Measurements from ENCODE around the gene RXFP4.

The RXFP4 gene

DNA sequence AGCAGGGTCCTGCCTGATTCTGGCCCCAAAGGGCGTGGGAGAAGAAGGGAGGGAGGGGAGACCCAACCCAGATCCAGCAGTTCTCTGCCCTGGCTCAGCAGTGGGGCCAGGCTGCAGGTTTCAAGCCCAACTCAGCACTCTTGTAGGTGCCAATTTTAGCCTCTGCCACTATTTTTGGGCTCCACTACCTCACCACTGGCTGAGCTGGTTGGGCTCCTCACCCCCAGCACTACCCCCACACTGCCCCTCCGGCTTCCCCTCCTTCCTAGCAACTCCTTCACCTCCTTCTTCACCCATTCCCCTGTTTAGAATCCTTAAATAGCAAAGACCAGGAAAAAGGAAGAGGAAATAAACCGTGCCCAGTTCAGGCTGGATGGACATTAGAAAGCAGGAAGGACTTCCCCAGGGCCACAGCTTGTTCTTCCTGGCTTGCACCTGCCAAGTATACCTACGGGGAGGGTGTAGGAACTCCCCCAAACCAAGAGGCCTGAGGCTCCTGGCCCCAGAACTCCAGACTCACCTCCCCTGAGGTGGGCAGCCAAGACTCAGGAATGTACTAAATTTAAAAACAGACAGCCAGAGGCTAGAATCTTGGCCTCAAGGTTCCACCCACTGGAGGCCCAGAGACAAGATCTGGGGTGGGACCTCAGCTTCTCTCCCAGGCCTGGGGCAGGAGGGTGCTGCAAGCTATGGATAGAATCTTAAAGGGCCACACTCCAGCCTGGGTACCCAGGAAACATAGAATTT lies 38.3 kb downstream of the RXFP4 start:
- no peak for DNase-seq

DNA sequence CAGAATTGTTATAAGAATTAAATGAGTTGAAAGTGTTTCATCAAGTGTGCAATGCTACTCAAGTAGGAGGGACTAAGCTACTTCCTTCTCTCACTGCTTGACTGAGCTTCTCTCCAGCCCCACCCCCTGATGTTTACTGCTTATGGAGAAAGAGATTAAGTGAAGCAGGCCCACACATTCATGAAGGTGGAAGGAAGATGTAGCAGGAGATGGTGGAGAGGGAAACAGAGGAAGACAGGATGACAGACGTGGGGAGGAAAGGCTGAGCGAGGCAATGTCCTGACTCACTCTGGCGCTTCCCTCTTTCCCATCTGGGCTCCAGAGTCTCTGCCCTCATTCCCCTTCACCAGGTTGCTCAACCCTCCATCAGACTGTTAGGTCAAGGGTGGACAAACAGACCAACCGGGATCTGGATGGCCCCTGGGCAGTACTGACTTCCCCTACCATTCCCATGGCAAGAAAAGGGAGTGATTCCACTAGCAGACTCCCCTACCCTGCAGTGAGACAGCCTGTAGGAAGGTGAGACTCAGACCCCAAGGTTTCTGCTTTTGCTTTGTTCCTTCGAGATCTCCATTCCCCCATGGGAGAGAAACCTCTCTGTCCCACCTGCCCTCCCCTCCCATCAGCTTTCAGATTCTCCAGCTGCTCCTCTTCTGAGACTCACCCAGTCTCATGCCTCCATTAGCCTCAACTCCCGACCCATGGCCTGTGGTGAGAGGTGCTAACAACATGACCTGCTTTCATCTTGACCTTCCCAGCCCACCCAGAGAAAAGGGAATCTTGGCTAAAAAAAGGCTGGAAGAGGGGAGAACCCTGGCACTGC lies 40.0 kb downstream of the RXFP4 start:
- DNase-seq, result no peak

DNA sequence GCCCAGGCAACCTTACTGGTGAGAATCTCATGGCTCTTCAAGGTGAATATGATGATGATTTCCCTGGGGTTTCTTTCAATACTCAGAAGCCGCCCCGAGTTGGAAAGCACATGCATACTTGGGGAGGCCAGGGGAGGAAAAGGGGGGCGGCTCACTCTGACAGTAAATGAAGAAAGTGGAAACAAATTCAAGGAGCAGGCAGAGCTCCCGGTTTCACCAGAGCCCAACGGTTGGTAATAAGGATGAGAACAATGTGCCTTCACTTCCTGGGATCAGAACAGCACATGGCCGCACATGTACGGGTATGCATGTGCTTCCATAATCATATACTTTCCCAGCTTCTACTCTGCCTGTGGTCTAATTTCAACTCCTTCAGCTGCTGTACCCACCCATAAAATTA lies 40.7 kb downstream of the RXFP4 start:
- DNase-seq, result no peak

DNA sequence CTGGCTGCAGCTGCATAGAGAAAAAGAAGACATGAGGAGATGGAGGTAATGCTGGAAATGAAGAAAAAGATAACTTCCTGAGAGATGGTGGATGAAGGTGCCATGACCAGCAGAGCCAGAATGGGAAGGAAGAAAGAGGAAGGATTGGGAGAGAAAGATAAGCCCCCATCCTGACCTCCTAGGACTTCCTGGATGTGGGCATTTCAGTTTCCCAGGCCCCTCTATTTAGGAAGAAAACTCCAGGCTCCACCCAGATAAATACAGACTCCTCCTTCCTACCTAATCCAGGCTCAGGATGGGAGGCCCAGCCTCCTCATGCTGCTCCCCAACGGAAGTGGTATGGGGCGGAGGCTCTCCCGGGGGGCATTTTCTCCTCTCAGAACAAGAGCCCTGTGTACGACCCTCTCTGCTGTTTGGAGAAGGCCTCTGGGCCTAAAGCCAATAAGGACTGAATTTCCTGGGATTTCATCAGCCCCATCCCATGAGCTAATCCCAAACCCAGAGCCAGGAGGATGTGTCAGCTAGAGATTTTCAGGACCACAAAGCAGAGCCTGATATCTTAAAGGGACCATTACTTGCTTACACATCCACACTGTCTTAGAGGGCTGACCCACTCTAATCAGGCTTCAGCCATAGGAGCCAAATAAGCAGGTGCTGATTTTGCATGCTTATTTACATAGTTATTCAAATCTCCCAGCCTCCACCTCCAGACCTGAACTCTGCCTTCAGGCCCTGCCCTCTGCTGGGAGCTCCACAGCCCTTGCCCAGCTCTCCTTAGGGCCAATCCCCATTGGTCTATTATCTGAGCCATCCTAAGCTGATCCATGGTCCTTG lies 42.0 kb downstream of the RXFP4 start:
- DNase-seq, result no peak

DNA sequence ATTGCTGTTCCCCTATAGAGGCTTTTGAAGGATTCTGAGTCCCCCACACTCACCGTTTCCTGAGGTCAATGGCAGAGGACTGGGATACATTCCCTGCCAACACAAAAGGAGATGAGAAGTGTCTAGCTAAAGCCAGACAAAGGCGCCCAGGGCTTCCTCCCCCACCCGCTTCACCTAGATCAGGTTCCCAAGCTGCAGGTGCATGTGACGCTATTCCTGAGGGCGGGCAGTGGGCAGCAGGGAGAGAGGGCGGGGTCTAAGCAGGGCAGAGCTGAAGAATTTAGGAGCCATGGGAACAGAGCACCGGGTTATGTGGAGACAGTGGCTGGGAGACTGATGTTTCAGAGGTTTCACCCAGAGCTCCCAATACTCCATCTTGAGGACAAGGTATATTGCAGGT lies 42.9 kb downstream of the RXFP4 start:
- DNase-seq, result no peak

DNA sequence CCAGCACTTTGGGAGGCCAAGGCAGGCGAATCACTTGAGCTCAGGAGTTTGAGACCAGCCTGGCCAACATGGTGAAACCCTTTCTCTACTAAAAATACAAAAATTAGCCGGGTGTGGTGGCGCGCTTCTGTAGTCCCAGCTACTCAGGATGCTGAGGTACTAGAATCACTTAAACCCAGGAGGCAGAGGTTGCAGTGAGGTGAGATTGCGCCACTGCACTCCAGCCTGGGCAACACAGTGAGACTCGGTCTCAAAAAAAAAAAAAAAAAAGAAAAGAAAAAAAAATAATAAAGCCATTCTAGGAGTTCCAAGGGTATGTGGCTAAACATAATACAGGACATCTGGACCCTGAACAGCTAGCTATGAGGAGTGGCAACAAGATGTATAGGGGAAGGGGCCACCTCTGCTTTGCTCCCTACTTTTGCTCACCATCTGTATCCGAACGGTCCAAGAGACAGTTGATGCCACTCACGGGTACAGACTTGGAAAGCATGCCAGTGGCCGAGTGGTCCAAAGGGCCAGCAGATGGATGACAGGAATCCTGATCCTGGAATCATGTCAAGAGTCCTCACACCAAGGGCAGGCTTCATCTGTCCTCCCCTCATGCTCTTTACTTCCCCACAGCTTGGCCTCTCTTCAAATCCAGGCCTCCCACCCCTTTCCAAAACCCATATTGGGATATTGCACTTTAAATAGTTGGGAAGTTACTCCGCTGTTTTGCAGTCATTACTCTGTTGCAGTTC lies 43.6 kb downstream of the RXFP4 start:
- peak; percentile 82 to 93 for DNase-seq

DNA sequence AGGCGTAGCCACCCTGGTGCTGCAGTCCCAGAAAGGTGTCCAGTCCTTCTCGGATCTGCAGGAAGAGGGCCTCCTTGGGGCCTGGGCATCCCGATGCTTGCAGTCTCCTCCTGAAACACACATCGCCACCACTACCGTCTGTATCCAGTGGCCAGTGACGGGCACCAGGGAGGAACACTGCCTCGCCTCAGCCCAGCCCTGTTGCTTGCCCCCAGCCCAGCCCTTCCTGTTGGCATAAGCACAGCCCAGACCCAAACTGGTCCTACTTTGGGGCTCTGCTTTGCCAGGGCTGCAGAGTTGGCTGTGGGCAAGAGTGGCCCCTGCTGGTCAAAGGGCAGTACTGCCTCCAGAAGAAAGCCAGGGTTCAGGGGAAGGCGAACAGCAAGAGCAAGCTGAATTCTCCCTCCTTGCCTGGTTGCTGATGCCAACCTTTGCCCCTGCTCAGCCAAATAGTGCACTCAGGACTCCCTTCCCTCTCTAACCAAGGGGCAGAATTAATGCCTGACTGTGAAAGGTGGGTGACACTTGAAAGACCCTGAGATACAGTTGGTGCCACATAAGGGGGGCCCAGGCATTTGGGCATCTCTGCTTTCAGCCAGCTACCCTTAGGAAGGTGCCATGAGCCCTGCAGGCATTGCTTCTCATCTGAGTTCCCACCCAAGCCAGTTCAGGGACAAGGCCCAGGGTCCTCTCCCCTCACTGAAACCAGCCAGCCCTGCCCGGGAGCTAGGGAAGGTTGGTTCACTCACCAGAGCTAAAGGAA lies 48.0 kb downstream of the RXFP4 start:
- DNase-seq, result peak in 1 of 2 experiments; percentile 80

DNA sequence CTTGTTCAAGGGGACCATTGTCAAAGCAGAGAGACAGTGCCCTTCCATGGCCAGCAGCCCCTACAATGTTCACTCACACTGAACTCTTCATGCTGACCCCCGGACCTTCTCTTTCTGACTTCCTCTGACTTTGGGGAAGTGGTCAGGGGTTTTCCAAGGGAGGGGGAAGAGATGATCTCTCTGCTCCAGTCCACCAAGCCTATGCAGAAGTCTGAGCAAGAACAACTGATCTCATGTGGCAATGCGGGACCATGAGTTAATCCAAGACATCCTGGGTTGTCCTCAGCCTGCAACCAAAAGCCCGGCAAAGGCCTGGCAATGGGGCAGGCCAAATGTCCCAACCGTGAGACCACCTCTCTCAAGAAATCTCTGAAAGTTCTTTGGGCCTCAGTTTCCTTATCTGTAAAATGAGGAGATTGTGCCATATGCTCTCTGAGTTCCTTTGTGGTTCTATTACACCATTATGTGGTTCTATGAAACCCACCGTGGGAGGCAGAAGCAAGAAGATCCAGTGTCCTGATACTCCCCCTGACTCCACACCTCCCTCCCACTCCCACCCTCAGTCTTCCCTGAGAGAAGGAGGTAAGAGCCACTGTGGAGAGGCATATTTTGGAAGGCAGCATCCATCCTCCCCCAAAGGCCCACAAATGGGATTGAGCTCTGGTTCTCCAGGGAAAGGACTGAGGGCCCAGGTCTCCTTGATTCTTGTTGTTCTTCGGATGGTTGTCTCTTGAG lies 48.7 kb downstream of the RXFP4 start:
- no peak for DNase-seq

Measured in cerebellar nuclear complex (tissue), 1 donor.